H9 (cell line): ENCODE measurements around the gene MIA3. TPM values are rescaled to one million over a fixed set of nuclear protein-coding genes. Genes with fewer than 3 reads are reported as not detected.
"Not testable (repeated sequence)": the region's sequence is repeated elsewhere in the genome, so short reads cannot be mapped to it uniquely, and the experiment has no call there.

Source experiments
- DNase-seq: peaks from one replicate; pipeline ENCODE4 v3.0.0-alpha.2; 2017
- H2AFZ ChIP-seq: one replicate; pipeline ENCODE4 v1.6.1; 2013; ENCODE audit warnings: mild to moderate bottlenecking, low read length, control low read depth, moderate library complexity
- H2AK5ac ChIP-seq: 2 replicates; pipeline ENCODE4 v1.6.1; 2013; ENCODE audit warnings: low read length, control low read depth, mixed read lengths; ENCODE audit not compliant: insufficient read length
- H2BK120ac ChIP-seq: one replicate; pipeline ENCODE4 v1.6.1; 2013; ENCODE audit warnings: low read depth, mild to moderate bottlenecking, low read length, control low read depth, inconsistent platforms; ENCODE audit not compliant: poor library complexity, severe bottlenecking
- H2BK12ac ChIP-seq: 2 replicates; pipeline ENCODE4 v1.6.1; 2013; ENCODE audit warnings: low read length, control low read depth, mixed read lengths, low read depth; ENCODE audit not compliant: insufficient read length
- H2BK15ac ChIP-seq: 2 replicates; pipeline ENCODE4 v1.6.1; 2013; ENCODE audit warnings: low read depth, low read length, control low read depth
- H2BK20ac ChIP-seq: one replicate; pipeline ENCODE4 v1.6.1; 2013; ENCODE audit warnings: low read depth, mild to moderate bottlenecking, low read length, control low read depth, inconsistent platforms; ENCODE audit not compliant: poor library complexity, severe bottlenecking
- H2BK5ac ChIP-seq: 2 replicates; pipeline ENCODE4 v1.6.1; 2013; ENCODE audit warnings: low read length, control low read depth, mixed read lengths; ENCODE audit not compliant: insufficient read length
- H3K14ac ChIP-seq: 2 replicates; pipeline ENCODE4 v1.6.1; 2013; ENCODE audit warnings: low read length, control low read depth; ENCODE audit not compliant: insufficient read depth
- H3K18ac ChIP-seq: 2 replicates; pipeline ENCODE4 v1.6.1; 2013; ENCODE audit warnings: low read depth, mild to moderate bottlenecking, mixed read lengths, low read length, control low read depth; ENCODE audit not compliant: insufficient read length
- H3K23ac ChIP-seq: 2 replicates; pipeline ENCODE4 v1.6.1; 2013; ENCODE audit warnings: low read length, control low read depth, mixed read lengths, low read depth; ENCODE audit not compliant: insufficient read length
- H3K23me2 ChIP-seq: 2 replicates; pipeline ENCODE4 v1.6.1; 2013; ENCODE audit warnings: low read depth, mild to moderate bottlenecking, mixed read lengths, low read length, control low read depth; ENCODE audit not compliant: insufficient read length, poor library complexity, severe bottlenecking
- H3K27ac ChIP-seq: 2 replicates; pipeline ENCODE4 v1.5.1; 2013; ENCODE audit warnings: low read length, control low read depth, mixed read lengths, low read depth; ENCODE audit not compliant: insufficient read length
- H3K27me3 ChIP-seq: 2 replicates; pipeline ENCODE4 v1.6.1; 2013; ENCODE audit warnings: low read length, control low read depth, inconsistent platforms; ENCODE audit not compliant: insufficient read depth
- H3K4ac ChIP-seq: 2 replicates; pipeline ENCODE4 v1.6.1; 2013; ENCODE audit warnings: low read depth, mild to moderate bottlenecking, control low read depth, inconsistent platforms, low read length, moderate library complexity
- H3K4me1 ChIP-seq: 2 replicates; pipeline ENCODE4 v1.6.1; 2013; ENCODE audit warnings: low read length, control low read depth, inconsistent platforms; ENCODE audit not compliant: insufficient read depth
- H3K4me2 ChIP-seq: 2 replicates; pipeline ENCODE4 v1.6.1; 2013; ENCODE audit warnings: low read length, control low read depth, mixed read lengths; ENCODE audit not compliant: insufficient read length, insufficient read depth
- H3K56ac ChIP-seq: 2 replicates; pipeline ENCODE4 v1.6.1; 2013; ENCODE audit warnings: low read depth, mild to moderate bottlenecking, mixed read lengths, low read length, control low read depth; ENCODE audit not compliant: insufficient read length
- H3K79me1 ChIP-seq: 2 replicates; pipeline ENCODE4 v1.6.1; 2013; ENCODE audit warnings: low read depth, mild to moderate bottlenecking, moderate library complexity, low read length, control low read depth, inconsistent platforms; ENCODE audit not compliant: insufficient read depth, poor library complexity, severe bottlenecking
- H3K79me2 ChIP-seq: 2 replicates; pipeline ENCODE4 v1.6.1; 2013; ENCODE audit warnings: low read length, control low read depth, inconsistent platforms; ENCODE audit not compliant: insufficient read depth
- H3K9ac ChIP-seq: 2 replicates; pipeline ENCODE4 v1.6.1; 2013; ENCODE audit warnings: low read length, control low read depth, mixed read lengths; ENCODE audit not compliant: insufficient read length; ENCODE audit errors: extremely low read depth
- H3K9me3 ChIP-seq: one replicate; pipeline ENCODE4 v1.6.1; 2013; ENCODE audit warnings: low read depth, low read length, inconsistent platforms; ENCODE audit not compliant: control insufficient read depth
- H3T11ph ChIP-seq: one replicate; pipeline ENCODE4 v1.6.1; 2013; ENCODE audit warnings: mild to moderate bottlenecking, low read length, control low read depth, inconsistent platforms
- H4K20me1 ChIP-seq: one replicate; pipeline ENCODE4 v1.6.1; 2013; ENCODE audit not compliant: control insufficient read depth, insufficient read length, insufficient read depth
- H4K5ac ChIP-seq: 2 replicates; pipeline ENCODE4 v1.6.1; 2013; ENCODE audit warnings: low read depth, mild to moderate bottlenecking, mixed read lengths, low read length, control low read depth; ENCODE audit not compliant: insufficient read length
- H4K8ac ChIP-seq: replicated peaks from 2 replicates; pipeline ENCODE4 v1.6.1; 2013; ENCODE audit warnings: low read length, control low read depth, mixed read lengths, low read depth; ENCODE audit not compliant: insufficient read length
- H4K91ac ChIP-seq: 2 replicates; pipeline ENCODE4 v1.6.1; 2013; ENCODE audit warnings: low read depth, mild to moderate bottlenecking, moderate library complexity, mixed read lengths, low read length, control low read depth; ENCODE audit not compliant: insufficient read length
- H3K27ac Mint-ChIP-seq, 3 experiments: 2 replicates in 2 of 3; 3 replicates in 1 of 3; pipeline ENCODE4 v1.8.0; 2020 to 2021; ENCODE audit warnings: mixed read lengths in 3 of 3, mild to moderate bottlenecking in 1 of 3, moderate library complexity in 1 of 3
- H3K27me3 Mint-ChIP-seq: 2 replicates; pipeline ENCODE4 v1.8.0; 2021; ENCODE audit warnings: low read depth, mild to moderate bottlenecking, moderate library complexity, mixed read lengths
- H3K36me3 Mint-ChIP-seq, 3 experiments: 2 replicates in 2 of 3; 3 replicates in 1 of 3; pipeline ENCODE4 v1.8.0; 2020 to 2021; ENCODE audit warnings: low read depth in 3 of 3, mixed read lengths in 3 of 3; ENCODE audit not compliant: insufficient read depth in 1 of 3
- H3K4me1 Mint-ChIP-seq, 2 experiments: 2 replicates each; pipeline ENCODE4 v1.8.0; 2020; ENCODE audit warnings: mixed read lengths in 2 of 2
- H3K4me3 Mint-ChIP-seq, 2 experiments: 2 replicates in 1 of 2; 3 replicates in 1 of 2; pipeline ENCODE4 v1.8.0; 2020 to 2021; ENCODE audit warnings: mild to moderate bottlenecking in 2 of 2, mixed read lengths in 2 of 2, moderate library complexity in 1 of 2
- H3K9me3 Mint-ChIP-seq, 2 experiments: 2 replicates in 1 of 2; 3 replicates in 1 of 2; pipeline ENCODE4 v1.8.0; 2020; ENCODE audit warnings: mild to moderate bottlenecking in 2 of 2, mixed read lengths in 2 of 2, moderate library complexity in 1 of 2
- WGBS: extraction: QIAGEN DNeasy Blood & Tissue Kit; methylation state at CpG from one replicate; pipeline ENCODE4 v1.1.7; 2013; ENCODE audit warnings: missing lambda C conversion rate, low lambda C conversion rate, mixed read lengths; ENCODE audit not compliant: insufficient read length; ENCODE audit errors: extremely low coverage; 5-methylcytosine and 5-hydroxymethylcytosine counted together
- total RNA-seq: library from RNA; stranded (reverse); gene quantifications from 2 replicates; pipeline ENCODE4 v1.2.1, GENCODE V29; 2021

The MIA3 gene
- total RNA-seq, 1 experiment from 2014 or later = 55.5 TPM

GRCh38 chr1:222669107-222669506 lies 51.2 kb downstream of the MIA3 start:
- not testable (repeated sequence) for H4K8ac ChIP-seq, H3K4ac ChIP-seq, H3T11ph ChIP-seq, H3K9me3 Mint-ChIP-seq, H4K20me1 ChIP-seq, H2AK5ac ChIP-seq, H3K4me3 Mint-ChIP-seq, H3K4me1 Mint-ChIP-seq, H2BK5ac ChIP-seq, H2AFZ ChIP-seq, H3K4me1 ChIP-seq, H3K27me3 Mint-ChIP-seq, H3K27me3 ChIP-seq, H3K27ac ChIP-seq, H3K9ac ChIP-seq, H2BK20ac ChIP-seq, DNase-seq, H4K5ac ChIP-seq, H3K27ac Mint-ChIP-seq, H4K91ac ChIP-seq, H3K9me3 ChIP-seq, H2BK120ac ChIP-seq, H3K14ac ChIP-seq, H3K56ac ChIP-seq, H3K79me1 ChIP-seq, H2BK15ac ChIP-seq, H3K18ac ChIP-seq, H3K23me2 ChIP-seq, H2BK12ac ChIP-seq, H3K4me2 ChIP-seq, H3K79me2 ChIP-seq, H3K23ac ChIP-seq
- H3K36me3 Mint-ChIP-seq = peaks cover 12 to 64% (median 50%) of the 10 kb centered on the region in 3 experiments; a peak in 6 of 7 replicates
- WGBS = no CpG with 5 or more reads among the region's 2 CpGs
